OCI-M2 (cell line): Measurements from ENCODE around the gene LRFN2.

Experiments used
- DNase-seq: peaks from one replicate; lab custom pipeline; 2025; ENCODE audit not compliant: unreplicated experiment; lab: John Stamatoyannopoulos, UW

LRFN2 gene

GRCh38 chr6:40479706-40480105, 107.5 kb downstream of the LRFN2 start:
- DNase-seq: no peak

GRCh38 chr6:40477246-40478126, 109.7 kb downstream of the LRFN2 start:
- DNase-seq: no peak

GRCh38 chr6:40476673-40477072, 110.5 kb downstream of the LRFN2 start:
- DNase-seq: no peak

DNA sequence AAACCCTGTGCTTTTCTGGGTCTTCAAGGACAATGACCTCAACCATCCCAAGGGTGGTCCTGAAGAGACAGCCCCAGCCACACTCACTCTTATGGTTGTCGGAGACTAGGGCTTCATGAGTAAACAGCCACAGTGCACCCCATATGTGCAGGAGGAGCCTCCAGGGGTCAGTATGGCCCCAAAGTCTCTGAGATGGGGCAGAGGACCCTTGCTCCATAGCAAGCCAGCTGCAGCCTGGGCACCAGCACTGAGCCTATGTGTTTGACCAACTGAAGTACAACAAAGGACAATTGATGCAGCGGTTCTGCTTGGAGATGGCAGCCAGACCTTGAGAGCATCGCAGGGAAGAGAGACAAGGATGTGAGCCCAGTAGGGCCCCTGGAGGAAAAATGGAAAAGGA, 112.2 kb downstream of the LRFN2 start:
- no peak for DNase-seq

- DNase-seq: no peak
Observed at GRCh38 chr6:40473026-40473425, 114.1 kb downstream of the LRFN2 start.

DNA sequence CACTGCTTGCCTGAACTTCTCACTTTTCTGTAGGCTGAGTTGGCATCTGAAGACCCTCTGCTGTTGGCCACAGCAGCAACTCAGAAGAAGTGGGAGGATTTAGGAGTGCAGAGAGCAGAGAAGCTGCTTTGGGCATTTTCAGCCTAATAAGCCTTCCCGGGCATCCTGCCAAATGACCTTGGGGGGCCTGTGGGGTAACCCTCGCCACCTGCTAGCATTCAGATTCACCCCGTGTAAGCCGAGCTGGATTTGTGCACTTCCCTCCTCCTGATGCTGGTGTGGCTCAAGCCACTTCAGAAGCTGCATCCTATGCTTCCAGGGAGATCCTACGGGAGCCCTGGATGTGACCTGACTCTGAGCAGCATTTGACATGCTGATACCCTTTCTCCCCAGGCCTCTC, 114.8 kb downstream of the LRFN2 start:
- DNase-seq: no peak

- DNase-seq: no peak
Observed at GRCh38 chr6:40471243-40471642, 115.9 kb downstream of the LRFN2 start.

DNA sequence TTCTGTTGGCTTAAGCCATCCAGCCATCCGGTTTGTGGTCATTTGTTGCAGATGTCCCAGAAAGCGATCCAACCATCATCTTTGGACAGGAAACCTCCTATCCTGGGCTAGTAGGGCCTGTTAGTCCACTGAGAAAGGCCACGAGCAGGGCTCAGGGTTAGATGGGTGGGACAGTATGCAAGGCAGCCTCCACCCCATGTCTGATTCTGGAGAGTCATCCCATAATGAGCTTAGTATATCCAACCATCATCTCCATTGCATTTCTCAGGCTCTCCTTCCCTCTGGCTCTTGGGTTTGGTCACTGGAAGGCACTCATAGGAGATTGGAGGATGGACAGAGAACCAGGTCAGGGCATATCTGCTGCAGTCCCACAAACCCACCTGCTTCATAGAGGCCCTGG, 117.8 kb downstream of the LRFN2 start:
- no peak for DNase-seq

DNA sequence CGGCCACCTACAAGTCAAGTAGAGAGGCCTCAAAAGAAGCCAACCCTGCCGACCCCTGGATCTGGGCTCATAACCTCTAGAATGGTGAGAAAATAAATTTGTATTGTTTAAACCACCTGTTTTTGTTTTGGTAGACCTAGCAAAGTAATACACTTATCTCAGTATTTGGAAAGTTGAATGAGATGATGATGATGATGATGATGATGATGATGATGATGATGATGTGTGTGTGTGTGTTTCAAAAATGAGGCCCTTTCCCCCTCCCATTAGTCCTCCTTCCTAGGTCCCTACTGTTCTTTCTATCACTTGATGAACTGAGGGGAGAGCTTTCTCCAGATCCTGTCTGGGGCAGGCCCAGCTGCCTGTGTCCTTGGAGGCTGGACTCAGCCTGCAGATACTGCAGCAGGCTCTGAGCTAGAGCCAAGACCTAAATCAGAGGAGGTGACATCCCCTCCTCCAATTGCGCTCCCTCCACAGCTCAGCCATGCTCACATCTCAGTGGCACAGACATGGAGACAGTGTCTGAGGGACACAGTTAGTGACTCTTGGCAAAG, 120.1 kb downstream of the LRFN2 start:
- DNase-seq: no peak

- DNase-seq: no peak
Observed at GRCh38 chr6:40461643-40462042, 125.5 kb downstream of the LRFN2 start.

- no peak for DNase-seq
Observed at GRCh38 chr6:40460380-40460779, 126.8 kb downstream of the LRFN2 start.

GRCh38 chr6:40457261-40457660, 129.9 kb downstream of the LRFN2 start:
- no peak for DNase-seq

DNA sequence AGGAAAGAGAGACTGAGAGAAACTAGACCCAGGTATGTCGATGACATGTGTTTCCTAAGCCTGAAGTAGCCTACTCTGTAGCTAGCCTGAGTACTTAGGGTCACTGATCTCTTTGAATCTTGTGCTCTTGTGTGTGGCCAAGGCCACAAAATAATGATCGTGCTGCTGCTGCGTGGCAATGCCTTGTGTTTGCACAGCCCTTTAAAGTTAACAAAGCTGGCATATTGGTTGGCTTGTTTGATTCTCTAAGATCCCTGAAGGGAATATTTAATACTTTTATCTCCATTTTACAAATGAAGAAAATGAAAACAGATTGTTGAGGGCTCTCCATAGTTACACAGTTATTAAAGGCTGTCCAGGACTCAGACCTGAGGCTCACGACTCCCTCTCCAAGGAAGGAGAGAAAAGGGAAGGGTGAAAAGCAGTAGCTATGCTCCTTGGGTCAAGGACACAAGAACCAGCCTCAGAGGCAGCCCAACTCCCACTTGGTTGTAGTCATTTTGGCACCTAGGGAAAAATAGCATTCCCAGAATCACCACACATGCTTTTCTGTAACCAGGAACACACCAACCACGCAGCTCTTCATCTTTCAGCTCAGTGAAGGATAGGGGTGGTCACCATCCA, 130.7 kb downstream of the LRFN2 start:
- no peak for DNase-seq

- no peak for DNase-seq
Observed at GRCh38 chr6:40455686-40456389, 131.3 kb downstream of the LRFN2 start.

- DNase-seq: no peak
Observed at GRCh38 chr6:40450483-40450882, 136.7 kb downstream of the LRFN2 start.

DNA sequence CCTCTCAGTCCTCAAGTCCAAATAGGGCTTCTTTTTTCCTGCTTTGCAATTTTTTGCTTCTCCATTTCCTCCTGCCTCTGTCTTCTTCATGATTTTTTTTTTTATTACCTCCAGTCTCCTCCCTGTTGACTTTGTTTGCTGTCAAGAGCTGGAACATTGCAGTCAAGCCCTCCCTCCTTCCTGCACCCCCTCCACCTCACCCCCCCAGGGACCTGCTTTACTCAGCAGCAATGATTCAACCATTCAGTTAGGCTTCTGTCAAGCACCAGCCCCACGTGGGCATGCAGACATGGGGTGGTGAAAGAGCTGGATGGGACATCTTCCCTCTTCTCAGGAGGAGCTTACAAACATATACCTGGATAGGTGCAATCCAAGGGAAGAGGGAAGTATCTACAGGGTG, 142.4 kb downstream of the LRFN2 start:
- DNase-seq: no peak

DNA sequence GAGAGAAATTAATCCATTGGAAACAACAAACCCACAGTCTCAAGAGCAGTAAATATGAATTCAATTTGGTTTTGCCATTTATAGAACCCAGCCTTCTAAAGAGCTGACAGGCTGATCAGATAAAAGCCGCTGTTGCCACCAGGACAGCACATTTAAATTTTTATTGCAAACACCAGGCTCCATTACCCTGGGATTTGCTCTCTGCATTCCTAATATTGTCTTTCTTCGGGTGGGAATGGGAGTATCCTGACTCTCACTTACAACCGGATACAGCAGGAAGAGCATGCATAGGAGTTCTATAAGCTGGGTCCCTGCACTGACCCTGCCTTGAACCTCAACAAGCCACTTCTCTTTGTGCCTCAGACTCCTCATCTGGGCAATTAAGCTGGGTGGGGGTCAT, 142.9 kb downstream of the LRFN2 start:
- no peak for DNase-seq

- no peak for DNase-seq
Observed at GRCh38 chr6:40443842-40444241, 143.3 kb downstream of the LRFN2 start.

DNA sequence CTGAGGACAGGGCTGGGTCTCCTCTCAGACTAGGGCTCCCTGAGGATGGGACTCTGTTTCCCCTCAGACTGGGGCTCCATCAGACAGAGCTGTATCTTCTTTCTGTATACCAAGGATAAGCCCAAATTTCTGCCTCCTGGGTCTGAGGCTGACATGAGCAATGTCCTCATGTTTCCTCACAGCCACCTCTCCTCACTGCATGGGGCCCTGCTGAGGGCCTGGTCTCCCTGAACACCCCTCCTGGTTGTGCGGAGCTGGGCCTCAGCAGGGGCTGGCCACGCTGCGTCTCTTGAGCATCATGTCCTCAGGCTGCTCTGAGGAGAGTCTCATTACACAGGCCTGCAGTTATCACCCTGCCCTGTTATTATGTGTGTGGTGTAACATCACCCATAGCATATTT, 144.6 kb downstream of the LRFN2 start:
- DNase-seq: no peak

DNA sequence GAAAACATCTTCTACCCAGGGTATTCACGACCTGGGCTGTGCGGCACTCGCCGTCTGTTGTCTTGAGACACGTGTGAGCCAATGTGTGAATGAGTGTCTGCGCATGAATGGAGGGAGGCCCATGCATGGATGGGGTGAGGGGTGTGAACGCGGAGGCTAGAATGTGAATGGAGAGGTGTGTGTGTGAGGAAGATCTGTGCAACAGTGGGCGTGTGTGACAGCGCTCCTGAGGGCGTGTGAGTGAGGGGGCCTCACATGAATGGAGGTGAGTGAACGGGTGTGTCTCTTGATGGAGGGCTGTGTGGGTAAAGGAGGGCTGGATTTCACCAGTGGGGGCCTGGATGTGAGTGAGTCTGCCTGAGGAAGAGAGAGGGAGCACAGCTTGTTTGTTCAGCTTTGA, 146.0 kb downstream of the LRFN2 start:
- no peak for DNase-seq

DNA sequence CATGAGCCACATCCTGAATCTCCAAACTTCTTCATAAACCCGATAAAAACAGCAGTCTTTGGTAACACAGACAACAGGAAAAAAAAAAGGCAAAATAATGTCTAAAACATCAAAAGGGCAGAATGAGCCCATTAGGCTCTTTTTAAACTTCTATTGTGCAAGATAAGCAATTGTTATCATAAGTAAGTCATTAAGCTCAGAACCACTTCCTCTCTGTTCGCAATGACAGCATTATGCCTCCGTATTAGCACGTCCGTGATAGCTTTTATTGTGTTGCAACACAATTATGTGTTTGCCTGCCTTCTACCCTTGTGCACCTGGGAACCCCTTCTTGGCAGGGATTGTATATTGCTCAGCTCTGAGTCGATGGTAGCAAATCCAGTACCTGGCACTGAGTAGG, 147.1 kb downstream of the LRFN2 start:
- DNase-seq: no peak
